NT2/D1 (cell line): Measurements from ENCODE around the gene STXBP1.

ENCODE experiments used
- DNase-seq: peaks from one replicate; pipeline ENCODE4 v3.0.0-alpha.2; 2011; ENCODE audit warnings: low read depth, low spot score
- H3K27me3 ChIP-seq: 2 replicates; pipeline ENCODE4 v1.6.0; 2011; ENCODE audit warnings: mild to moderate bottlenecking; ENCODE audit not compliant: insufficient read length, insufficient read depth
- H3K36me3 ChIP-seq: 2 replicates; pipeline ENCODE4 v1.6.1; 2011; ENCODE audit warnings: mild to moderate bottlenecking, low read length, mixed read lengths; ENCODE audit not compliant: insufficient read depth, insufficient read length
- H3K4me1 ChIP-seq: 2 replicates; pipeline ENCODE4 v1.5.1; 2011; ENCODE audit not compliant: insufficient read depth, insufficient read length
- H3K4me3 ChIP-seq: 2 replicates; pipeline ENCODE4 v1.5.1; 2011; ENCODE audit warnings: low read depth; ENCODE audit not compliant: insufficient read length
- H3K9ac ChIP-seq: 2 replicates; pipeline ENCODE4 v1.6.0; 2011; ENCODE audit warnings: low read depth; ENCODE audit not compliant: insufficient read length
- H3K9me3 ChIP-seq: 2 replicates; pipeline ENCODE4 v1.5.1; 2011; ENCODE audit warnings: mild to moderate bottlenecking, low read length; ENCODE audit not compliant: insufficient read depth
- SUZ12 ChIP-seq: IDR thresholded peaks from 2 replicates; pipeline ENCODE4 v1.6.1; 2011; ENCODE audit not compliant: insufficient read length, insufficient read depth; ENCODE audit errors: extremely low read depth
- YY1 ChIP-seq: IDR thresholded peaks from 2 replicates; pipeline ENCODE4 v1.6.1; 2011; ENCODE audit not compliant: insufficient read length, insufficient read depth
- ZNF274 ChIP-seq: IDR thresholded peaks from 2 replicates; pipeline ENCODE4 v1.6.1; 2011; ENCODE audit warnings: mild to moderate bottlenecking, low read depth, low read length

STXBP1 gene

DNA sequence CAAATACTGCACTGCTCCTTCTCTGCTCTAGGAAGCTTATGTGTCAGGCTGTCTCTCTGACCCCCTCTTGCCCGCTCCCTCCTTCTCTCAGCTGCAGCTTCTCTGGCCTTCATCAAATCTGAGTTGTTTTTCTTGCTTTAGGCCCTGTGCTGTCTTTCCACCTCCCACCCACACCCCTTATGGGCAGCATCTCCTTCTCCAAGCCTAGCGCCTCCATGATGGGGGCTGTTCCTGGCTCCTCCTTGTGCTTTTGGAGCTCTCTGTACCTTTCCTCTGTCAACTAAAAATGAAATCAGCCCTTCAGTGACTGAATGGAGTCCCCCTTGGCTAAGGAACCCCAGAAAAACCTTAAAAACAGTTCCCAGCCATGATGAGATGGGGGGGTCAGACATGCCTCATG lies 88.1 kb downstream of the STXBP1 start:
- H3K9ac ChIP-seq: no peak overlapping the region
- TF ChIP-seq YY1 (no peak), SUZ12 (no peak), ZNF274 (no peak)
- no peak for DNase-seq
- H3K27me3 ChIP-seq: no peaks in the 10 kb centered on the region
- H3K9me3 ChIP-seq: no peaks in the 10 kb centered on the region
- peaks cover 2% of the 10 kb centered on the region for H3K4me1 ChIP-seq
- H3K36me3 ChIP-seq: no peaks in the 10 kb centered on the region
- H3K4me3 ChIP-seq: no peak overlapping the region

DNA sequence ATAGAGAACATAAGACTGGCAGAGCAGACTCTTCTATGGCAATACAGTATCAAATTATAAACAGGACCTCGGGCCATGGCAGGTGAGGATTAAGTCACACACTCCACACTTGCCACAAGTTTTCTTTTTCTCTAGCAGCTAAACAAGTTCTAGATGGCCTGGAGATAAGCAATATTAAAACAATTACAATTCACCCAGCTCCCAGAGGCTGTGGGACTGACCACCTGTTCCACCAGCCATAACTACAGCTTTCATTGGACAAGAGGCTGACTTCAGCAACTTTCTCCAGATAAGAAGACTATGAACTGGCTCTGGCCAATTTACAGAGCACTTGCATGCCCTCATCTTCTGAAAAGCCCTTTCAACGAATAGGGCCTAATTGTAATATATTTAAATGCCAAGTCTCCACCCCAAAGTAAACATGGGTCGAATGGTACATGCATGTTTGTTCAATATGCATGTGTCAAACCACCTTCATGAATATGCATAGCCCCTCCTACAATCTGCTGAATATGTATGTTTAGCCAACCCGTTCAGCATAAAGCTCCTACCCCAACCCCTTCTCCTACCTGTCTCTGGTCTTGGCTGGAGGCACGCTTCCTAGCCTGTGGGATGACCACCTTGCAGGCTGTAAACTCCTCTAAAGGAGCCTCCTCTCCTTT lies 88.6 kb downstream of the STXBP1 start:
- no peak for DNase-seq
- TF ChIP-seq YY1 (no peak), ZNF274 (no peak), SUZ12 (no peak)
- H3K4me1 ChIP-seq: peaks cover 7% of the 10 kb centered on the region

DNA sequence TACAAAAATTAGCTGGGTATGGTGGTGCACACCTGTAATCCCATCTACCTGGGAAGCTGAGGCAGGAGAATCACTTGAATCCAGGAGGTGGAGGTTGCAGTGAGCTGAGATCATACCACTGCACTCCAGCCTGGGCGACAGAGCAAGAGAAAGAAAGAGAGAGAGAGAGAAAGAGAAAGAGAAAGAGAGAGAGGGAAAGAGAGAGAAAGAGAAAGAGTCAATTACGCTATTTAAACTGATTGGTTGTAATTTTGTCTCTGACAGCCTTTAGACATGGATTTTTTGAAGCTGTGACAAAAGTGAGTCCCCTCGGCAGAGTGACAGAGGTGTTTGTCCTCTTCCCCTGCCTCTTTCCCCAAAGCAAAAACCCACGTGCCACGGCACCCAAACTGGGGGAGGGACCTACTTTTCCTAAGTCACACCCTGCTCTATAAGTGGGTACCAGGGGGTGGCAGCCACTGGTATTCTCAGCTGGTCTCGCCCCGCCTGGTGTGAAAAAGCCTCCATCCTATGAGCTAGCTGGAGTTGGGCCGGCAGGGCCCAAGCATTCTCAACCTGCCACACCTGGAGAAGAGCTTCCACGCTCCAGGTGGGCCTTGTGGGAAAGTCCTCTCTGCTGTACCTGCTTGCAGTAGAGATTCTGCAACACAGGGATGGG lies 91.3 kb downstream of the STXBP1 start:
- no peak overlapping the region for H3K9ac ChIP-seq
- no peak for DNase-seq
- no peak overlapping the region for H3K4me3 ChIP-seq

More for the DNA sequence above, 88.6 kb downstream of the STXBP1 start:
- Histone ChIP-seq H3K4me3 (no peak overlapping the region), H3K27me3 (no peaks in the 10 kb centered on the region), H3K9me3 (no peaks in the 10 kb centered on the region), H3K36me3 (no peaks in the 10 kb centered on the region), H3K9ac (no peak overlapping the region)

DNA sequence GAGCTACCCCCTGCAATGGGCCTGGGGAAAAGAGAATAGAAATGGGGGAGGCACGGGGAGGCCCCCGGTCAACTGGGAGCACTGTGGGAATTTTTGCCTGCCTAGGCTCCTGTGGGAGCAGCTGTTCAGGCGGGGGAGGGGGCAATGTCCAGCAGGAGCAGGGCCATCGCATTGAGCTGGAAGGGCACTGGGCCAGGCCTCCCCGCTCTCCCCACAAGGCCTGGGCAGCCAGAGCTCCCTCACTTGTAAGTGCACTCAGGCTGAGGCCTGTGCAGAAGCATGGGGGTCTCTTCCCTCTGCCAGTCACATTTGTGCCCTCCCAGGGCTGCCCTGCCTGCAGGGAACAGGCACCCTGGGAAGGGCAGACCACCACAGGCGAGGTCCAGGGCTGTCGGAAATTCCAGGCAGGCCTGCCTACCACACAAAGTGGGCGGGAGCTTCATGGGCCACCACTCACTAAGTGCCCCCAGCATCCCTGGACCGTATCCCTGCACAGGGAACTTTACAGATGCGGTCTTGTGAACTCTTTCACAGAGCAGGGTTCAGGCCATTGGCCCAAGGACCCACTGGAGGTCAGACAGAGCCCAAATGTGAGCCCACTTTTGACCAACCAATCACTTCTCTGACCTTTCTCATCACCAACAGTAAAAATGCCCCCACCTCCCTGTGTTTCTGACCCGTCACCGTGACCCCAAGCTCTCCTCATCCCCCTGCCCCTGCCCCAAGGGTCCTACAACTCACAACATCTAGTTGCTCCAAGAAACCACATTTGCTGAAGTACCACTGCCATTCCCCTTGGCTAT lies 93.7 kb downstream of the STXBP1 start:
- TF ChIP-seq YY1 (no peak), SUZ12 (no peak), ZNF274 (no peak)
- Histone ChIP-seq H3K4me3 (no peak overlapping the region), H3K36me3 (no peaks in the 10 kb centered on the region), H3K4me1 (peaks cover 10% of the 10 kb centered on the region), H3K27me3 (no peaks in the 10 kb centered on the region), H3K9ac (peak overlapping the region; percentile 44), H3K9me3 (peaks cover 5% of the 10 kb centered on the region; the same call in 1 of the 2 replicates)
- no peak for DNase-seq

More for the DNA sequence above, 91.3 kb downstream of the STXBP1 start:
- Histone ChIP-seq H3K4me1 (peaks cover 10% of the 10 kb centered on the region), H3K36me3 (no peaks in the 10 kb centered on the region), H3K27me3 (no peaks in the 10 kb centered on the region), H3K9me3 (peaks cover under 1% of the 10 kb centered on the region; the same call in 1 of the 2 replicates)
- TF ChIP-seq YY1 (no peak), SUZ12 (no peak), ZNF274 (no peak)

DNA sequence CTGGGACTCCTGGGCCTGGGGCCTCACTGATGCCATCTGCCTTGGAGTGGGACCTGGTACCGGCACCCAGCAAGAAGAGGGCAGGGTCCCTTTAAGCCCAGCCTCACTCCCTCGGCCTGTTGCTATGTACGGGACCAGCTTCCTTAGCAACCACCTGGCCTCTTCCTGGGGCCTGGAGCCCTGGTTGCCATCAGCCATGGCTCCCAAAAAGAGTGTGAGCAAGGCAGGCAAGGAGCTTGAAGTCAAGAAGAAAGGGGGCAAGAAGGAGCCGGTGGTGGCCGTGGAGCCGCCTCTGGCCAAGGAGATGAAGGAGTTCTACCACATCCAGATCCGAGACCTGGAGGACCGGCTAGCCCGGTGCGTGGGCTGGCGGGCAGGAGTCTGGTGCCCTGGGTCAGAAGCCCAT lies 94.8 kb downstream of the STXBP1 start, which contains the start of gene CFAP157:
CFAP157 (plus strand) TSS at position 153 of the 406 bp plus-strand sequence; CDS start at position 197, 44 bp downstream.
- peaks cover 10% of the 10 kb centered on the region for H3K4me1 ChIP-seq
- DNase-seq: no peak
- H3K27me3 ChIP-seq: no peaks in the 10 kb centered on the region
- no peak within 1 kb of the TSS for H3K4me3 ChIP-seq
- peaks cover 5% of the 10 kb centered on the region; the same call in 1 of the 2 replicates for H3K9me3 ChIP-seq
- no peaks in the 10 kb centered on the region for H3K36me3 ChIP-seq
- TF ChIP-seq ZNF274: no peak
- TF ChIP-seq YY1: no peak
- TF ChIP-seq SUZ12: no peak
- peak within 1 kb of the TSS; percentile 6 for H3K9ac ChIP-seq

DNA sequence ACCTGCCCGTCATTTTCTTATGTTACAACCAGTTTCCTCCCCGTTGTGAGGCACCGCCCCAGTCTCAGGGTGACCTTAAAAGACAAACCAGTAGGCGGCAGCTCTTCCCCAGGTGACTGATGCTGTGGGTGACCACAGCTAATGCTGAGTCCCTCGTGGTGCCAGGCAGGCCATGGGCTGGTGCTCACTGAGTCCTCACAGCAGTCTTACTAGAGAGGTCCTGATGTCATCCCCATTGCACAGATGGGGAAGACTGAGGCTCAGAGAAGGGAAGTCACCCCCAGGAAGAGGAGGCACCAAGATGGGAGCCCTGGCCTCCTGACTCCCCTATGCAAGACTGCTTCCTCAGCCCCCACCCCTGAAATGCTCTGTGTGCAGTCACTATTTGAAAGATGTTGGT lies 95.7 kb downstream of the STXBP1 start:
- TF ChIP-seq YY1 (no peak), ZNF274 (no peak)
- Histone ChIP-seq H3K9me3 (peaks cover 5% of the 10 kb centered on the region; the same call in 1 of the 2 replicates), H3K4me1 (peaks cover 12% of the 10 kb centered on the region), H3K4me3 (no peak overlapping the region), H3K9ac (no peak overlapping the region), H3K27me3 (no peaks in the 10 kb centered on the region), H3K36me3 (no peaks in the 10 kb centered on the region)
- no peak for DNase-seq

DNA sequence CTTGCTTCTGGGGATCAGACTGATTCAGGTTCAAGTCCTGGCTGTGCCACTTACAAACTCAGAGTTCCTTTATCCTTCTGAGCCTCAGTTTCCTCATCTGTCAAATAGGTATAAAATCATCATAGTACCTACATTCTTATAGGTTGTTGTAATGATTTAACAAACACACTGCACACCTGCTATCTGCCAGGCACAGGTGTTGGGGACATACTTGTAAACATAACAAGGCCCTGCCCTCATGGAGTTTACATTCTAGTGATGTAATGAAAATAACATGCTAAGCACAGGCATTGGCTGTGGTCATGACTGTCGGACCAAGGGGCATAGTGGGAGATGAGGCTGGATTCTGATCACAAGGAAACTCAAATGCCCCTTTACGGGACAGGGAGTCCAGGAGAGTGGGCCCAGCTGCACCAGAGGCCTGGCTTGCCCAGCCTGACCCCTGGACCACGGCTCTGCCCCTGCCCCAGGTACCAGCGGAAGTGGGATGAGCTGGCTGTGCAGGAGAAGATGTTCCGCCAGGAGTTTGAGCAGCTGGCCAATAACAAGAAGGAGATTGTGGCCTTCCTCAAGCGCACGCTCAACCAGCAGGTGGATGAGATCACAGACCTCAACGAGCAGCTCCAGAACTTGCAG lies 97.0 kb downstream of the STXBP1 start:
- no peak for DNase-seq
- no peak for TF ChIP-seq ZNF274
- no peak for TF ChIP-seq SUZ12
- TF ChIP-seq YY1: no peak
- Histone ChIP-seq H3K9ac (no peak overlapping the region), H3K4me3 (no peak overlapping the region), H3K27me3 (peaks cover 4% of the 10 kb centered on the region), H3K36me3 (no peaks in the 10 kb centered on the region), H3K4me1 (peaks cover 12% of the 10 kb centered on the region), H3K9me3 (peaks cover 5% of the 10 kb centered on the region; the same call in 1 of the 2 replicates)
